Measurements from ENCODE around the gene RBM17.

- TF ChIP-seq FIP1L1 (IDR thresholded peaks at IDR 0.05; ENCODE audit: borderline replicate concordance, insufficient read depth, low read depth, low read length) (no peak), ZNF24 (IDR thresholded peaks at IDR 0.05) (no peak), BHLHE40 (IDR thresholded peaks at IDR 0.05; ENCODE audit: low read length) (no peak), ZBTB2 (CRISPR knock-in tag; IDR thresholded peaks at IDR 0.05; ENCODE audit: low read depth) (no peak), ZSCAN5A (CRISPR knock-in tag; IDR thresholded peaks at IDR 0.05; ENCODE audit: borderline replicate concordance) (no peak), BATF2 (CRISPR knock-in tag; IDR thresholded peaks at IDR 0.05) (no peak), ZBTB49 (CRISPR knock-in tag; IDR thresholded peaks at IDR 0.05; ENCODE audit: borderline replicate concordance) (no peak), ZNF605 (CRISPR knock-in tag; IDR thresholded peaks at IDR 0.05) (no peak)
Measured at GRCh38 chr10:6045878-6046772, 42.7 kb upstream of the RBM17 start.

Data from HepG2 (cell line).